WTC11 (cell line): ENCODE data around the gene TBC1D14. TPM values are rescaled to one million over a fixed set of nuclear protein-coding genes. Genes with fewer than 3 reads are reported as not detected.

Experiments
- ATAC-seq: fragments of 200-7000 bp; cut with Tn5 transposase; 2 replicates; pipeline ENCODE4 v1.10.0; 2021; ENCODE audit warnings: mild to moderate bottlenecking, moderate library complexity
- CTCF ChIA-PET: fragments of 300-600 bp; sonication (Branson Sonifier 250); formaldehyde crosslinking; loops from one replicate; lab custom pipeline; 2021; ENCODE audit warnings: antibody characterized with exemption; lab: Charles Lee
- POLR2A ChIA-PET: fragments of 350-600 bp; sonication (Branson Sonifier 250); formaldehyde crosslinking; loops from one replicate; lab custom pipeline; 2021; ENCODE audit warnings: antibody characterized with exemption; lab: Charles Lee
- DNase-seq: peaks from one replicate; pipeline ENCODE4 v3.0.0; 2021; ENCODE audit warnings: low spot score
- H3K27ac Mint-ChIP-seq: 2 replicates; pipeline ENCODE4 v1.8.0; 2021; ENCODE audit warnings: mixed read lengths
- H3K27me3 Mint-ChIP-seq: 2 replicates; pipeline ENCODE4 v1.8.0; 2021; ENCODE audit warnings: low read depth, mild to moderate bottlenecking, moderate library complexity, mixed read lengths
- H3K36me3 Mint-ChIP-seq: 2 replicates; pipeline ENCODE4 v1.8.0; 2021; ENCODE audit warnings: mixed read lengths
- H3K4me1 Mint-ChIP-seq: 2 replicates; pipeline ENCODE4 v1.8.0; 2022; ENCODE audit warnings: mixed read lengths
- H3K4me3 Mint-ChIP-seq: 2 replicates; pipeline ENCODE4 v1.8.0; 2021; ENCODE audit warnings: mild to moderate bottlenecking, moderate library complexity, mixed read lengths
- H3K9me3 Mint-ChIP-seq: 2 replicates; pipeline ENCODE4 v1.8.0; 2021; ENCODE audit warnings: mixed read lengths
- GTF2I ChIP-seq: fragments of 250-450 bp; sonication (Bioruptor Pico); conservative IDR thresholded peaks from 2 replicates; pipeline ENCODE4 v1.4.0; 2021; ENCODE audit warnings: mild to moderate bottlenecking
- JAZF1 ChIP-seq: fragments of 250-450 bp; sonication (Bioruptor Pico); IDR thresholded peaks from 2 replicates; pipeline ENCODE4 v1.9.0; 2021; ENCODE audit warnings: moderate library complexity, mild to moderate bottlenecking, inconsistent platforms
- JUN ChIP-seq: sonication (generic); formaldehyde crosslinking; IDR thresholded peaks from 2 replicates; pipeline ENCODE4 v1.8.0; 2023; ENCODE audit warnings: mild to moderate bottlenecking, missing genetic modification reagents
- MYBL2 ChIP-seq: sonication (generic); formaldehyde crosslinking; IDR thresholded peaks from 2 replicates; pipeline ENCODE4 v1.8.1; 2023; ENCODE audit warnings: mild to moderate bottlenecking, moderate library complexity, missing genetic modification reagents
- NR1H2 ChIP-seq: sonication (generic); formaldehyde crosslinking; IDR thresholded peaks from 2 replicates; pipeline ENCODE4 v1.9.0; 2021; ENCODE audit warnings: mild to moderate bottlenecking, moderate library complexity, missing genetic modification reagents
- total RNA-seq: library from RNA; stranded (reverse); gene quantifications from 3 replicates; pipeline ENCODE4 v1.2.3, GENCODE V29; 2021
- TF ChIP-seq, protein P1 (sequence below): sonication (generic); formaldehyde crosslinking; conservative IDR thresholded peaks from 2 replicates; pipeline ENCODE4 v1.8.1; 2023; ENCODE audit warnings: mild to moderate bottlenecking, low read depth, missing genetic modification reagents, moderate library complexity
- TF ChIP-seq, protein P2 (sequence below): sonication (generic); formaldehyde crosslinking; IDR thresholded peaks from 2 replicates; pipeline ENCODE4 v1.8.1; 2023; ENCODE audit warnings: mild to moderate bottlenecking, moderate library complexity, missing genetic modification reagents
- TF ChIP-seq, protein P3 (sequence below): sonication (generic); formaldehyde crosslinking; IDR thresholded peaks from 2 replicates; pipeline ENCODE4 v1.8.0; 2022; ENCODE audit warnings: mild to moderate bottlenecking, missing genetic modification reagents
- TF ChIP-seq, protein P4 (sequence below): sonication (generic); formaldehyde crosslinking; IDR thresholded peaks from 2 replicates; pipeline ENCODE4 v1.8.0; 2022; ENCODE audit warnings: mild to moderate bottlenecking, missing genetic modification reagents
- TF ChIP-seq, protein P5 (sequence below): fragments of 250-450 bp; sonication (Bioruptor Pico); IDR thresholded peaks from 2 replicates; pipeline ENCODE4 v2.1.2; 2022; ENCODE audit warnings: mild to moderate bottlenecking, moderate library complexity
- TF ChIP-seq, protein P6 (sequence below): sonication (generic); formaldehyde crosslinking; IDR thresholded peaks from 2 replicates; pipeline ENCODE4 v1.8.1; 2022; ENCODE audit warnings: mild to moderate bottlenecking, missing genetic modification reagents, moderate library complexity, borderline replicate concordance
- TF ChIP-seq, protein P7 (sequence below): sonication (generic); formaldehyde crosslinking; IDR thresholded peaks from 2 replicates; pipeline ENCODE4 v1.8.1; 2022; ENCODE audit warnings: mild to moderate bottlenecking, moderate library complexity, missing genetic modification reagents
- TF ChIP-seq, protein P8 (sequence below): sonication (generic); formaldehyde crosslinking; IDR thresholded peaks from 2 replicates; pipeline ENCODE4 v1.8.0; 2023; ENCODE audit warnings: mild to moderate bottlenecking, missing genetic modification reagents
- TF ChIP-seq, protein P9 (sequence below): sonication (generic); formaldehyde crosslinking; conservative IDR thresholded peaks from 2 replicates; pipeline ENCODE4 v1.8.1; 2022; ENCODE audit warnings: mild to moderate bottlenecking, missing genetic modification reagents
- TF ChIP-seq, protein P10 (sequence below): sonication (generic); formaldehyde crosslinking; IDR thresholded peaks from 2 replicates; pipeline ENCODE4 v1.8.0; 2023; ENCODE audit warnings: missing genetic modification reagents

The TBC1D14 gene
- total RNA-seq, 1 experiment from 2014 or later = 45.1 TPM

DNA sequence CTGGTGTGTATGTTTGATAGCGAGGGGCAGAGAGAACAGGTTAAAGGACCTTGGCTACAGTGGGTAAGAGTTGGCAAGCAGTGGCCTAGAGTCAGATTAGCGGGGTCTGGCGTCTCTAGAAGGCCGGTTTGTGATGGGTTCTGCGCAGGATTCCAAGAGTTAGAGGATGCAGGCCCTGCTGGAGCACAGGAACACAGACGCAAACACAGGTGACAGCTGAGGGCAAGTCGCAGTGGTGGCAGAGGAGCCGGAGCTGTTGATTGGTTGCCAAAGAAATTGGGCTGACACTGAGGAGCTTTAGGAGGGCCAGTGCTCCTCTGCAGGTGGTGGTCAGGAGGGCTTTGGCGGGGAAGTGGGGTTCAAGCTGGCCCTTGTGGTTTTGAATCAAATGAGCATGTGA is 137.3 kb downstream of the TBC1D14 start:
- CTCF ChIA-PET = interaction anchor here (1.2 kb wide), 1 partner anchor 24 kb away, joined by 3 read pairs; no protein-coding TSS in a partner anchor
- no peak overlapping the region for H3K27ac Mint-ChIP-seq
- ATAC-seq (no peak), DNase-seq (no peak)
- H3K9me3 Mint-ChIP-seq = no peaks in the 10 kb centered on the region
- no peak overlapping the region for H3K4me3 Mint-ChIP-seq
- H3K4me1 Mint-ChIP-seq = peaks cover 38% of the 10 kb centered on the region
- TF ChIP-seq, protein P1, sequence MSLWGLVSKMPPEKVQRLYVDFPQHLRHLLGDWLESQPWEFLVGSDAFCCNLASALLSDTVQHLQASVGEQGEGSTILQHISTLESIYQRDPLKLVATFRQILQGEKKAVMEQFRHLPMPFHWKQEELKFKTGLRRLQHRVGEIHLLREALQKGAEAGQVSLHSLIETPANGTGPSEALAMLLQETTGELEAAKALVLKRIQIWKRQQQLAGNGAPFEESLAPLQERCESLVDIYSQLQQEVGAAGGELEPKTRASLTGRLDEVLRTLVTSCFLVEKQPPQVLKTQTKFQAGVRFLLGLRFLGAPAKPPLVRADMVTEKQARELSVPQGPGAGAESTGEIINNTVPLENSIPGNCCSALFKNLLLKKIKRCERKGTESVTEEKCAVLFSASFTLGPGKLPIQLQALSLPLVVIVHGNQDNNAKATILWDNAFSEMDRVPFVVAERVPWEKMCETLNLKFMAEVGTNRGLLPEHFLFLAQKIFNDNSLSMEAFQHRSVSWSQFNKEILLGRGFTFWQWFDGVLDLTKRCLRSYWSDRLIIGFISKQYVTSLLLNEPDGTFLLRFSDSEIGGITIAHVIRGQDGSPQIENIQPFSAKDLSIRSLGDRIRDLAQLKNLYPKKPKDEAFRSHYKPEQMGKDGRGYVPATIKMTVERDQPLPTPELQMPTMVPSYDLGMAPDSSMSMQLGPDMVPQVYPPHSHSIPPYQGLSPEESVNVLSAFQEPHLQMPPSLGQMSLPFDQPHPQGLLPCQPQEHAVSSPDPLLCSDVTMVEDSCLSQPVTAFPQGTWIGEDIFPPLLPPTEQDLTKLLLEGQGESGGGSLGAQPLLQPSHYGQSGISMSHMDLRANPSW = no peak
- TF ChIP-seq, protein P2, sequence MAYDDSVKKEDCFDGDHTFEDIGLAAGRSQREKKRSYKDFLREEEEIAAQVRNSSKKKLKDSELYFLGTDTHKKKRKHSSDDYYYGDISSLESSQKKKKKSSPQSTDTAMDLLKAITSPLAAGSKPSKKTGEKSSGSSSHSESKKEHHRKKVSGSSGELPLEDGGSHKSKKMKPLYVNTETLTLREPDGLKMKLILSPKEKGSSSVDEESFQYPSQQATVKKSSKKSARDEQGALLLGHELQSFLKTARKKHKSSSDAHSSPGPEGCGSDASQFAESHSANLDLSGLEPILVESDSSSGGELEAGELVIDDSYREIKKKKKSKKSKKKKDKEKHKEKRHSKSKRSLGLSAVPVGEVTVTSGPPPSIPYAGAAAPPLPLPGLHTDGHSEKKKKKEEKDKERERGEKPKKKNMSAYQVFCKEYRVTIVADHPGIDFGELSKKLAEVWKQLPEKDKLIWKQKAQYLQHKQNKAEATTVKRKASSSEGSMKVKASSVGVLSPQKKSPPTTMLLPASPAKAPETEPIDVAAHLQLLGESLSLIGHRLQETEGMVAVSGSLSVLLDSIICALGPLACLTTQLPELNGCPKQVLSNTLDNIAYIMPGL (CRISPR knock-in tag) = no peak
- TF ChIP-seq, protein P3, sequence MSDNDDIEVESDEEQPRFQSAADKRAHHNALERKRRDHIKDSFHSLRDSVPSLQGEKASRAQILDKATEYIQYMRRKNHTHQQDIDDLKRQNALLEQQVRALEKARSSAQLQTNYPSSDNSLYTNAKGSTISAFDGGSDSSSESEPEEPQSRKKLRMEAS = no peak
- TF ChIP-seq, protein P4, sequence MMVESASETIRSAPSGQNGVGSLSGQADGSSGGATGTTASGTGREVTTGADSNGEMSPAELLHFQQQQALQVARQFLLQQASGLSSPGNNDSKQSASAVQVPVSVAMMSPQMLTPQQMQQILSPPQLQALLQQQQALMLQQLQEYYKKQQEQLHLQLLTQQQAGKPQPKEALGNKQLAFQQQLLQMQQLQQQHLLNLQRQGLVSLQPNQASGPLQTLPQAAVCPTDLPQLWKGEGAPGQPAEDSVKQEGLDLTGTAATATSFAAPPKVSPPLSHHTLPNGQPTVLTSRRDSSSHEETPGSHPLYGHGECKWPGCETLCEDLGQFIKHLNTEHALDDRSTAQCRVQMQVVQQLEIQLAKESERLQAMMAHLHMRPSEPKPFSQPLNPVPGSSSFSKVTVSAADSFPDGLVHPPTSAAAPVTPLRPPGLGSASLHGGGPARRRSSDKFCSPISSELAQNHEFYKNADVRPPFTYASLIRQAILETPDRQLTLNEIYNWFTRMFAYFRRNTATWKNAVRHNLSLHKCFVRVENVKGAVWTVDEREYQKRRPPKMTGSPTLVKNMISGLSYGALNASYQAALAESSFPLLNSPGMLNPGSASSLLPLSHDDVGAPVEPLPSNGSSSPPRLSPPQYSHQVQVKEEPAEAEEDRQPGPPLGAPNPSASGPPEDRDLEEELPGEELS = no peak
- TF ChIP-seq JAZF1 (CRISPR knock-in tag) (no peak), JUN (no peak)
- TF ChIP-seq, all 79 proteins: peak for 0
- no peaks in the 10 kb centered on the region for H3K36me3 Mint-ChIP-seq
- POLR2A ChIA-PET = no interaction called here
- peaks cover 9% of the 10 kb centered on the region for H3K27me3 Mint-ChIP-seq

DNA sequence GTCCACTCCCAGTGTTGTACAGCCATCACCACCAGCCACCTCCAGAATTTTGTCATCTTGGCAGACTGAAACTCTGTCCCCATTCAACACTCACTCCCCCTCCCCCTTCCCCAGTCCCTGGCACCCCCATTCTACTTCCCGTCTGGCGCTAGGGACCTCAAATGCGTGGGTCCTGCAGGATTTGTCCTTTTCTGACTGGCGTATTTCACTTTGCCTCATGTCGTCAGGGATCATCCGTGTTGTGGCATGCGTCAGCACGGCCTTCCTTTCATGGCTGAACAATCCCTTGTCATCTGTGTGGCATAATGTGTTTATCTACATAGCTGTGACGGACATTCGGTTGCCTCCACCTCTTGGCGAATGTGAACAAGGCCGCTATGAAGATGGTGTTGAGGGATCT is 139.0 kb downstream of the TBC1D14 start:
- Mint-ChIP-seq H3K4me3 (no peak overlapping the region), H3K36me3 (no peaks in the 10 kb centered on the region), H3K9me3 (no peaks in the 10 kb centered on the region), H3K27ac (peak overlapping the region; percentile 87), H3K4me1 (peaks cover 34% of the 10 kb centered on the region), H3K27me3 (no peaks in the 10 kb centered on the region)
- DNase-seq (no peak), ATAC-seq (no peak)
- TF ChIP-seq, protein P2 (CRISPR knock-in tag) = no peak
- TF ChIP-seq, protein P5, sequence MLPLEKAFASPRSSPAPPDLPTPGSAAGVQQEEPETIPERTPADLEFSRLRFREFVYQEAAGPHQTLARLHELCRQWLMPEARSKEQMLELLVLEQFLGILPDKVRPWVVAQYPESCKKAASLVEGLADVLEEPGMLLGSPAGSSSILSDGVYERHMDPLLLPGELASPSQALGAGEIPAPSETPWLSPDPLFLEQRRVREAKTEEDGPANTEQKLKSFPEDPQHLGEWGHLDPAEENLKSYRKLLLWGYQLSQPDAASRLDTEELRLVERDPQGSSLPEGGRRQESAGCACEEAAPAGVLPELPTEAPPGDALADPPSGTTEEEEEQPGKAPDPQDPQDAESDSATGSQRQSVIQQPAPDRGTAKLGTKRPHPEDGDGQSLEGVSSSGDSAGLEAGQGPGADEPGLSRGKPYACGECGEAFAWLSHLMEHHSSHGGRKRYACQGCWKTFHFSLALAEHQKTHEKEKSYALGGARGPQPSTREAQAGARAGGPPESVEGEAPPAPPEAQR = no peak
- TF ChIP-seq GTF2I (CRISPR knock-in tag) = no peak
- TF ChIP-seq, protein P6, sequence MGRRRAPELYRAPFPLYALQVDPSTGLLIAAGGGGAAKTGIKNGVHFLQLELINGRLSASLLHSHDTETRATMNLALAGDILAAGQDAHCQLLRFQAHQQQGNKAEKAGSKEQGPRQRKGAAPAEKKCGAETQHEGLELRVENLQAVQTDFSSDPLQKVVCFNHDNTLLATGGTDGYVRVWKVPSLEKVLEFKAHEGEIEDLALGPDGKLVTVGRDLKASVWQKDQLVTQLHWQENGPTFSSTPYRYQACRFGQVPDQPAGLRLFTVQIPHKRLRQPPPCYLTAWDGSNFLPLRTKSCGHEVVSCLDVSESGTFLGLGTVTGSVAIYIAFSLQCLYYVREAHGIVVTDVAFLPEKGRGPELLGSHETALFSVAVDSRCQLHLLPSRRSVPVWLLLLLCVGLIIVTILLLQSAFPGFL (CRISPR knock-in tag) = no peak
- TF ChIP-seq, protein P7, sequence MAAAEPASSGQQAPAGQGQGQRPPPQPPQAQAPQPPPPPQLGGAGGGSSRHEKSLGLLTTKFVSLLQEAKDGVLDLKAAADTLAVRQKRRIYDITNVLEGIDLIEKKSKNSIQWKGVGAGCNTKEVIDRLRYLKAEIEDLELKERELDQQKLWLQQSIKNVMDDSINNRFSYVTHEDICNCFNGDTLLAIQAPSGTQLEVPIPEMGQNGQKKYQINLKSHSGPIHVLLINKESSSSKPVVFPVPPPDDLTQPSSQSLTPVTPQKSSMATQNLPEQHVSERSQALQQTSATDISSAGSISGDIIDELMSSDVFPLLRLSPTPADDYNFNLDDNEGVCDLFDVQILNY (CRISPR knock-in tag) = no peak
- TF ChIP-seq, protein P8, sequence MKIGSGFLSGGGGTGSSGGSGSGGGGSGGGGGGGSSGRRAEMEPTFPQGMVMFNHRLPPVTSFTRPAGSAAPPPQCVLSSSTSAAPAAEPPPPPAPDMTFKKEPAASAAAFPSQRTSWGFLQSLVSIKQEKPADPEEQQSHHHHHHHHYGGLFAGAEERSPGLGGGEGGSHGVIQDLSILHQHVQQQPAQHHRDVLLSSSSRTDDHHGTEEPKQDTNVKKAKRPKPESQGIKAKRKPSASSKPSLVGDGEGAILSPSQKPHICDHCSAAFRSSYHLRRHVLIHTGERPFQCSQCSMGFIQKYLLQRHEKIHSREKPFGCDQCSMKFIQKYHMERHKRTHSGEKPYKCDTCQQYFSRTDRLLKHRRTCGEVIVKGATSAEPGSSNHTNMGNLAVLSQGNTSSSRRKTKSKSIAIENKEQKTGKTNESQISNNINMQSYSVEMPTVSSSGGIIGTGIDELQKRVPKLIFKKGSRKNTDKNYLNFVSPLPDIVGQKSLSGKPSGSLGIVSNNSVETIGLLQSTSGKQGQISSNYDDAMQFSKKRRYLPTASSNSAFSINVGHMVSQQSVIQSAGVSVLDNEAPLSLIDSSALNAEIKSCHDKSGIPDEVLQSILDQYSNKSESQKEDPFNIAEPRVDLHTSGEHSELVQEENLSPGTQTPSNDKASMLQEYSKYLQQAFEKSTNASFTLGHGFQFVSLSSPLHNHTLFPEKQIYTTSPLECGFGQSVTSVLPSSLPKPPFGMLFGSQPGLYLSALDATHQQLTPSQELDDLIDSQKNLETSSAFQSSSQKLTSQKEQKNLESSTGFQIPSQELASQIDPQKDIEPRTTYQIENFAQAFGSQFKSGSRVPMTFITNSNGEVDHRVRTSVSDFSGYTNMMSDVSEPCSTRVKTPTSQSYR = no peak
- no peak for TF ChIP-seq MYBL2 (CRISPR knock-in tag)
- TF ChIP-seq, protein P9, sequence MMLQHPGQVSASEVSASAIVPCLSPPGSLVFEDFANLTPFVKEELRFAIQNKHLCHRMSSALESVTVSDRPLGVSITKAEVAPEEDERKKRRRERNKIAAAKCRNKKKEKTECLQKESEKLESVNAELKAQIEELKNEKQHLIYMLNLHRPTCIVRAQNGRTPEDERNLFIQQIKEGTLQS (CRISPR knock-in tag) = no peak
- TF ChIP-seq, protein P10, sequence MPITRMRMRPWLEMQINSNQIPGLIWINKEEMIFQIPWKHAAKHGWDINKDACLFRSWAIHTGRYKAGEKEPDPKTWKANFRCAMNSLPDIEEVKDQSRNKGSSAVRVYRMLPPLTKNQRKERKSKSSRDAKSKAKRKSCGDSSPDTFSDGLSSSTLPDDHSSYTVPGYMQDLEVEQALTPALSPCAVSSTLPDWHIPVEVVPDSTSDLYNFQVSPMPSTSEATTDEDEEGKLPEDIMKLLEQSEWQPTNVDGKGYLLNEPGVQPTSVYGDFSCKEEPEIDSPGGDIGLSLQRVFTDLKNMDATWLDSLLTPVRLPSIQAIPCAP = no peak
- TF ChIP-seq NR1H2 (CRISPR knock-in tag) = no peak
- ChIA-PET CTCF (interaction anchor here (1.9 kb wide), 1 partner anchor 18 kb away, joined by 4 read pairs; no protein-coding TSS in a partner anchor), POLR2A (no interaction called here)
